ENCODE measurements around the gene NDUFB8.
A peak's percentile ranks its signal among the peaks of the same experiment; 100 is the strongest.

The NDUFB8 gene

DNA sequence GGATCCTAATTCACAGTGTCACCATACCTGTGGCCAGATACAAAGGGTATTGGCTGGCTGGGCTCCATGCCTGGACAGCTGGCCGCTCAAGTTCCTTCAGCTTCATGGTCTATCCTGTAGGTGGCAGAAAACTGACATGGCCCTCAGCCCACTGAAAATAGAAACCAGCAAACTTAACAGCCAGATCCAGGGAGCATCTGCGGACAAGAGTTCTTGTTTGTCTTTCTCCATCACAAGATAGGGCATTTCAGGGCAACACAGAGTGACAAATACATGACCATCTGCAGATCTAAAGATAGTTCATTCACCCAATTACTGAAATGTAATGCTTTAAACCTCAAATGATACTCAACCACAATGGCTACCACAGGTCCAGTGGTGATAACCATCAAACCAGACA lies 12.8 kb downstream of the NDUFB8 start:
- Histone ChIP-seq H3K27me3 (ENCODE audit: insufficient read depth, poor library complexity, severe bottlenecking) (no peaks in the 10 kb centered on the region), H3K4me1 (ENCODE audit: insufficient read depth, poor library complexity, severe bottlenecking) (peaks cover 4% of the 10 kb centered on the region), H3K36me3 (ENCODE audit: low read depth) (no peaks in the 10 kb centered on the region), H3K9me3 (ENCODE audit: severe bottlenecking) (no peaks in the 10 kb centered on the region), H3K27ac (ENCODE audit: poor library complexity, severe bottlenecking) (no peak overlapping the region), H3K4me3 (ENCODE audit: severe bottlenecking) (no peak overlapping the region)
- DNase-seq (ENCODE audit: low spot score): no peak
- no peak for ATAC-seq (ENCODE audit: low read depth)
- TF ChIP-seq, protein P1, sequence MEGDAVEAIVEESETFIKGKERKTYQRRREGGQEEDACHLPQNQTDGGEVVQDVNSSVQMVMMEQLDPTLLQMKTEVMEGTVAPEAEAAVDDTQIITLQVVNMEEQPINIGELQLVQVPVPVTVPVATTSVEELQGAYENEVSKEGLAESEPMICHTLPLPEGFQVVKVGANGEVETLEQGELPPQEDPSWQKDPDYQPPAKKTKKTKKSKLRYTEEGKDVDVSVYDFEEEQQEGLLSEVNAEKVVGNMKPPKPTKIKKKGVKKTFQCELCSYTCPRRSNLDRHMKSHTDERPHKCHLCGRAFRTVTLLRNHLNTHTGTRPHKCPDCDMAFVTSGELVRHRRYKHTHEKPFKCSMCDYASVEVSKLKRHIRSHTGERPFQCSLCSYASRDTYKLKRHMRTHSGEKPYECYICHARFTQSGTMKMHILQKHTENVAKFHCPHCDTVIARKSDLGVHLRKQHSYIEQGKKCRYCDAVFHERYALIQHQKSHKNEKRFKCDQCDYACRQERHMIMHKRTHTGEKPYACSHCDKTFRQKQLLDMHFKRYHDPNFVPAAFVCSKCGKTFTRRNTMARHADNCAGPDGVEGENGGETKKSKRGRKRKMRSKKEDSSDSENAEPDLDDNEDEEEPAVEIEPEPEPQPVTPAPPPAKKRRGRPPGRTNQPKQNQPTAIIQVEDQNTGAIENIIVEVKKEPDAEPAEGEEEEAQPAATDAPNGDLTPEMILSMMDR (IDR thresholded peaks at IDR 0.05; ENCODE audit: poor library complexity, severe bottlenecking): no peak

DNA sequence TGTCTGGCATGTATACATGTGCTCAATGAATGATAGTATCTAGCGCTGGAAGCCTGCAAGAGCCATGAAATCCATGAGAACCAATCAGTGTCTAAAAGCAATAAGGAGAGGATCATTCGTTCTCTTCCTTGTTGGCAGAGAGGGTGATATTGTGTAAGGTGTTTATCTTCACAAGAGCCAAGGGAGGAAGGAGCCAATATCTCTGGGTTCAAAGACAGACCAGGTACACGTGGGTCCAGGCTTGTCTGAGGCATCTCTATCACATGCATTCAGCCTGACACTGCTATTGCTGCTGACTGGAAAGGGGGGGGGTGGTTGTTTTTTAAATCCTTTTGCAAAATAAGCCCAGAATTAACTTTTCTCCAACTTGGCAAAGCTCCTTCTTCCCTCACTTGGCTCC lies 14.1 kb downstream of the NDUFB8 start:
- TF ChIP-seq, protein P1 (IDR thresholded peaks at IDR 0.05; ENCODE audit: poor library complexity, severe bottlenecking): no peak
- DNase-seq (ENCODE audit: low spot score): no peak
- H3K27me3 ChIP-seq (ENCODE audit: insufficient read depth, poor library complexity, severe bottlenecking): no peaks in the 10 kb centered on the region
- ATAC-seq (ENCODE audit: low read depth): no peak
- H3K9me3 ChIP-seq (ENCODE audit: severe bottlenecking): no peaks in the 10 kb centered on the region
- no peaks in the 10 kb centered on the region for H3K36me3 ChIP-seq (ENCODE audit: low read depth)
- no peak overlapping the region for H3K27ac ChIP-seq (ENCODE audit: poor library complexity, severe bottlenecking)
- H3K4me1 ChIP-seq (ENCODE audit: insufficient read depth, poor library complexity, severe bottlenecking): no peaks in the 10 kb centered on the region
- H3K4me3 ChIP-seq (ENCODE audit: severe bottlenecking): no peak overlapping the region

DNA sequence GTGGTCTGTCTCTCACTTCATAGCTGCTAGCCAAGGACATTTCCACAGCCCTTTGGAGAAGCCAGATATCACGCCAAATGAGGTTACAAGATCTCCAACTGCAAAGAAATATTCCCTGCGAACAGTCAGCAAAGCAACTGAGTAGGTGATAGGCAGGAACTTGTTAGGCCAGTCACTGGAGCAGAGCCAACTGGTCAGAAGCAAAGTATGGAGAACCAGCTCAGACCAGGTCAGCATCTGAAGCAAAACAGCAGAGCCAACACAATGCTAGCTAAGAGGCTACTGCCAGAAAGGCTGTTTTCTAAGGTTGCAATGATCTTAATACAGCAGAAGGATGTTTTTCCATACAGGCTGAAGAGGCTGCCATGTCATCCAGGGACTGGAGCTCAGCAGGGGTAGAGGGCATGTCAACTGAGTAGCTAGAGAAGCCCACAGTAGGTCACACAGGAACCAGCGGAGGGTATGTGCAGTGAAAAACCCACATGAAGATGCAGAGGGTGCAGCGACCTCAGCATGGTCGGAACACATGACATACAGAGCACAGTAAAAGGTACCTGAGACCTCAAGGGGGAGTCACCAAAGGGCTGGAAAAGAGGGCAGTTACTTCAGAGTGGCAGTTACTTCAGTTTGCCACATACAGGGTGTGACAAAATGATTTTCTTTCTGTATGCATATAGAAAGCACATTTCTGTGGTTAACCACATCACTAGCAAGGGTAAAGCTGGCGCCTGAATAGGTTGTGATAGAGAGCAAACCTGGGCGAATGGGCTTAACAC lies 18.9 kb downstream of the NDUFB8 start:
- Histone ChIP-seq H3K4me1 (ENCODE audit: insufficient read depth, poor library complexity, severe bottlenecking) (no peaks in the 10 kb centered on the region), H3K27ac (ENCODE audit: poor library complexity, severe bottlenecking) (no peak overlapping the region), H3K27me3 (ENCODE audit: insufficient read depth, poor library complexity, severe bottlenecking) (no peaks in the 10 kb centered on the region), H3K9me3 (ENCODE audit: severe bottlenecking) (no peaks in the 10 kb centered on the region), H3K4me3 (ENCODE audit: severe bottlenecking) (no peak overlapping the region), H3K36me3 (ENCODE audit: low read depth) (no peaks in the 10 kb centered on the region)
- DNase-seq (ENCODE audit: low spot score) (no peak), ATAC-seq (ENCODE audit: low read depth) (no peak)
- TF ChIP-seq, protein P1 (IDR thresholded peaks at IDR 0.05; ENCODE audit: poor library complexity, severe bottlenecking): no peak

GRCh38 chr10:100509241-100509840 lies 20.3 kb downstream of the NDUFB8 start:
- DNase-seq (ENCODE audit: low spot score): no peak
- TF ChIP-seq, protein P1 (IDR thresholded peaks at IDR 0.05; ENCODE audit: poor library complexity, severe bottlenecking): no peak
- Histone ChIP-seq H3K4me1 (ENCODE audit: insufficient read depth, poor library complexity, severe bottlenecking) (no peaks in the 10 kb centered on the region), H3K4me3 (ENCODE audit: severe bottlenecking) (no peak overlapping the region), H3K36me3 (ENCODE audit: low read depth) (no peaks in the 10 kb centered on the region), H3K9me3 (ENCODE audit: severe bottlenecking) (no peaks in the 10 kb centered on the region), H3K27me3 (ENCODE audit: insufficient read depth, poor library complexity, severe bottlenecking) (no peaks in the 10 kb centered on the region), H3K27ac (ENCODE audit: poor library complexity, severe bottlenecking) (no peak overlapping the region)
- ATAC-seq (ENCODE audit: low read depth): no peak

DNA sequence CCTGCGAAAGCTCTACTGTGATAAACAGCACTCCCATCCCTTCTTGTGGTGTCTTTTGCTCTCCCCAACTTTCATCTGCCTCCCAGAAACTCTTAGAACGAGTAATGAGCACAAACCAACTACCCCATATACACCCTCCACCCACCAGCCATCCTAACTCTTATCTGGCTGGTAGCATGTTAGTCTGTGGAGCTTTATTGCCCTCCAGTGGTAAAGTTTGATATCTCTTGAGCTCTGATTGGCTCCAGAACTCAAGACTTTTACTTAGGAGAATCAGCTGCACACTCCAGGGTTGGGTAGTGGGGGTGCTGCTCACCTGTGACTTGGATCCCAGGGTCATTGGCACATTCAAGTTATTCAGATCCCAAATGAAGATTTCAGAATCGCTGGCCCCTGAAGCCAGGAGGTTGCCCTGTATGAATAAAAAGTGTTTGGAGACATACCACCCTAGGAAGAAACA lies 20.9 kb downstream of the NDUFB8 start:
- Histone ChIP-seq H3K27me3 (ENCODE audit: insufficient read depth, poor library complexity, severe bottlenecking) (no peaks in the 10 kb centered on the region), H3K4me3 (ENCODE audit: severe bottlenecking) (no peak overlapping the region), H3K27ac (ENCODE audit: poor library complexity, severe bottlenecking) (no peak overlapping the region), H3K9me3 (ENCODE audit: severe bottlenecking) (no peaks in the 10 kb centered on the region), H3K4me1 (ENCODE audit: insufficient read depth, poor library complexity, severe bottlenecking) (no peaks in the 10 kb centered on the region), H3K36me3 (ENCODE audit: low read depth) (no peaks in the 10 kb centered on the region)
- TF ChIP-seq, protein P1 (IDR thresholded peaks at IDR 0.05; ENCODE audit: poor library complexity, severe bottlenecking): peak; percentile 77
- ATAC-seq (ENCODE audit: low read depth): peak; percentile 78
- no peak for DNase-seq (ENCODE audit: low spot score)
